NCI-H446 (cell line): ENCODE measurements around the gene MAP6.

Source experiments
- DNase-seq, 2 experiments: peaks; one replicate each; lab custom pipeline; 2025; lab: John Stamatoyannopoulos, UW

Gene MAP6

DNA sequence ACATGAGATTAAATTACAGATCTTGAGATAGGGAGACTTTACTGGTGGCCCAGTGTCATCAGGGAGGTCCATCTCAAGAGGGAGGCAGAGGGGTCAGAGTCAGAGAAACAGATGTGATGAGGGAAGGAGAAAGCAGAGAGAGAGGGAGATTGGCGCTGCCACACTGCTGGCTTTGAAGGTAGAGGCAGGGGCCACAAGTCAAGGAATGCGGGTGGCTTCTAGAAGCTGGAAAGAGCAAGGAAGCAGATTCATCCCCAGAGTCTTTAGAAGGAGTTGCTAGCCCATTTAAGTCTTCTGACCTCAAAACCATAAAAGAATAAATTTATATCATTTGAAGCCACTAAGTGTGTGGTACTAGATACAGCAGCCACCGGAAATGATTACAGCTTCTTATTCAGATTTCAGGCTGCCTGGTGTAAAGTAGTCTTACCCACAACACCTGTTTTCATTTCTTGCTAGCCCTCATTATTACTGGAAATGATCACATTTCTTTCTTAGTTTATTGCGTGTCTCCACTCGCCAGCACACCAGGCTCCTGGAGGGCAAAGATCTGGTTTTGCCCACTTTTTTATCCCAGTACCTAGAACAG is 119.4 kb downstream of the MAP6 start:
- no peak for DNase-seq

DNA sequence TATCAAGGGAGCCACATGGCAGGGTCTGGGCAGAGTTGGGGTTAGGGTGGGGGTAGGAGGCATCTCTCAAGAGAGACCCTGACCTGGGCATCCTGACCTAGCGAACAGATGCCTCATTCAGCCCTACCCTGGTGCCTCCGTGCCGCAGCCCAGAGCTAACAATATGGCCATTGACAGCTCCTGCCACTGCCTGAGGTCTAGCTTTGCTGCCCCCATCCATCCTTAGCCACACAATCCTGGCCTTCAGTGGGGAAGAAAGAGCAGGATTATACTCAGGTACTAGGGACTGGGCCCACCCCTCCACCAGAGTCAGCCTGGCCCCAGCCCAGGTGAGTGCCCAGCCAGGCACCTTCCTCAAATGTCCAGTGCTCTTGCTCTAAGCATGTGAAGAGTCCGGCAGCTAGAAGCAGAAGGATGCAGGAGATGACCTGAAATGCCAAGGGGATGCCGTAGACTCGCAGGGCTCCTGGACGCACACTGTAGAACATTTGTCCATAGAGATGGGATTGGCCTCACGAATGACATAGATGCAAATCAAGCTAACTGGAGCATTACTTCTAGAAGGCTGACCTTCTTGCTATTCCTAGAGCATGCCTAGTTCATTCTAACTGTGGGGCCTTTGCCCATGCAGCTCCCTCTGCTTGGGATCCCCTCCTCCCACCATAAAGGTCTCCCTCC is 120.1 kb downstream of the MAP6 start:
- DNase-seq = no peak

DNA sequence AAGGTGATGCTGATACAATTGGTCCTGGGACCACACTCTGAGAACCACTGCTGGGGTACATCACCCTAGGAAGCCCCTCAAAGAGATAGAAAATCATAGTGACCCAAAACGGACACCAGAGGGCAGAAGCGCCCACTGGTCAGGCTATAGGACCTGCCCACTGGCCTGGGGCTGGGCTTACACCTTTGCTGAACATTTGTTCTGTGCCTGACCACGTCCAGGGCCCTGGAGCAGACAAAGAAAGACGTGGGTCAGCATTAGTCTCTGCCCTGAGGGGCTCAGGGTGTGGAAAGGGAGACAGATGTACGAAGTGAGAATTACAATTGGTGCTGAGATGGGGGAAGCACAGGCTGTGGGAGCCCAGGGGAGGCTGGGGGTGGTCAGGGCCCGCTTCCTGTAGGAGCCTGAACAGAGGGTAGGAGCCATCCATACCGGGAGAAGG is 121.2 kb downstream of the MAP6 start:
- DNase-seq = peak; percentile 37 to 71

DNA sequence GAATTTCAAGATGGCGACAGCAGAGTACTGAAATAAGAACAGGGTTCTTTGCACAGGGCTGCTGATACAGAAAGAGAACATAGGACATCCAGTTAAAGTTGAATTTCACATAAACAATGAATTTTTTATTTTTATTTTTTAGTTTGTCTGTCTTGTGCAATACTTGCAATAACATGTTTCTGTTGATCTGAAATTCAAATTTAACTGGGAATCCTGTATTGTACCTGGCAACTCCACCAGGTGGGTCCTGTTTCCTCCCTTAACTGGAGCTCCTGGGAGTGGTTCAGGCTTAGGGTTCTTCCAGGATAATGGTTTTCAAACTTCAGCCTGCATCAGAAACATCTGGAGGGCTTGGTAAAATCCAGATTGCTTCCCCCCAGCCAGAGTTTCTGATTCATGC is 121.7 kb downstream of the MAP6 start:
- no peak for DNase-seq

DNA sequence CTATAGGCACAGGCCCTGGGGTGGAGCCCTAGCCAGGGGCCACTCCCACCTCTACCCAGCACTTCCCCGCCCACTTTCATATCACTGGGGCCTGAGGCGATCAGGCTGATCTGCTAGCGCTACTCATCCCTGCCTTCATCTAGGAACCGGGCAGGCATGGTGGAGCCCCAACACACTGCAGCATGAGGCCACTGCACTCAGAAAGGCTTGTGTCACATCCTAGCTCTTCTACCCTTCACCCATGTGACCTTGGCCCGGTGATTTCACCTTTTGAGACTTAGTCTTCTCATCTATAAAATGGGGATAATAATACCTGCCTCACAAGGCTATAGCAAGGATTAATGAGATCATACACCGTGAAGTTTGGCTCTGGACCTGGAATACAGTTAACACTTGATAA is 125.0 kb downstream of the MAP6 start:
- no peak for DNase-seq

DNA sequence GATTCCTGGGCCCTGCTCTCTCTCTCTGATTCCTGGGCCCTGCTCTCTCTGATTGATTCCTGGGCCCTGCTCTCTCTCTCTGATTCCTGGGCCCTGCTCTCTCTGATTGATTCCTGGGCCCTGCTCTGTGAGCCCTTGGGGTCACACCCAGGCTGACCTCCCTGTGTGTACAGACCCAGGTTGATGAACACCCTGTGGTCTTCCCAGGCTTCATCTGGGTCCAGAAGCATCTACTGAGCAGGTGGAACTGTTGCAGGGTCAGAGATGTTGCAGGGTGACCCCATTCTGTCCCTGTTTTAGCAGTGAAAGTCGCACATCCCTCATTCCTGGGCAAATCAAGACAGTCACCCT is 126.8 kb downstream of the MAP6 start:
- DNase-seq = no peak

DNA sequence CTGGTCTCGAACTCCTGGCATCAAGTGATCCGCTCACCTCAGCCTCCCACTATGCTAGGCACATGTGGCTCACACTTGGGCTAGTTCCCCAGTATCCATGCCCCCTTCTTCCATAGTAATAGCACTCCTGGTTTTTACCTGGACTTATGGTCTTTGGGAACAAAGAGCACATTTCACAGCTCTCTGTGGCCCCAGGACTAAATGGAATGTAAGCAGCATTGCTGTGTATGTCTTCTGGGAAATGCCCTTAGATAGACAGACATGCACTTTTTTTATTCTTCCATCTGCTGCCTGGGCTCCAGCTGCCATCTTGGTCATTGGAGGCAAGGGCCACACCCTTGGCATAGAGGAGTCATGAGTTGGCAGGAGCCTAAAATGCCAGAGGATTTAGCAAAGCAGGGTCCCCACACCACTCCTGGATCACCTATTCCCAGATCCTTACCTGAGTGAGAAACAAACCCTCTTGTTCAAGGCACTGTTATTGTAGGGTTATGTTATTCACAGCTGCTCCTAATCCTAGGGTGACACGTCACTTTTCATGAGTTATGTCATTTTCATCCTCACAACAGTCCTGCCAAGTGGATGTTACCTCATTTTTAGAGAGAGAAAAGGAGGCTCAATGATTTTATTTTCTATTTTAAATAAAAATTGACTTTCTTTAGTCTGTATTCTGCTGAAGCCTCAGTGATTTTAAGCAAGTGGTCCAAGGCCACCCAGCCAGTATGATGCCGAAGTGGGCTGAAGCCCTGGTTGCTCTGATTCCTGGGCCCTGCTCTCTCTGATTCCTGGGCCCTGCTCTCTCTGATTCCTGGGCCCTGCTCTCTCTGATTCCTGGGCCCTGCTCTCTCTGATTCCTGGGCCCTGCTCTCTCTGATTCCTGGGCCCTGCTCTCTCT is 127.4 kb downstream of the MAP6 start:
- no peak for DNase-seq

DNA sequence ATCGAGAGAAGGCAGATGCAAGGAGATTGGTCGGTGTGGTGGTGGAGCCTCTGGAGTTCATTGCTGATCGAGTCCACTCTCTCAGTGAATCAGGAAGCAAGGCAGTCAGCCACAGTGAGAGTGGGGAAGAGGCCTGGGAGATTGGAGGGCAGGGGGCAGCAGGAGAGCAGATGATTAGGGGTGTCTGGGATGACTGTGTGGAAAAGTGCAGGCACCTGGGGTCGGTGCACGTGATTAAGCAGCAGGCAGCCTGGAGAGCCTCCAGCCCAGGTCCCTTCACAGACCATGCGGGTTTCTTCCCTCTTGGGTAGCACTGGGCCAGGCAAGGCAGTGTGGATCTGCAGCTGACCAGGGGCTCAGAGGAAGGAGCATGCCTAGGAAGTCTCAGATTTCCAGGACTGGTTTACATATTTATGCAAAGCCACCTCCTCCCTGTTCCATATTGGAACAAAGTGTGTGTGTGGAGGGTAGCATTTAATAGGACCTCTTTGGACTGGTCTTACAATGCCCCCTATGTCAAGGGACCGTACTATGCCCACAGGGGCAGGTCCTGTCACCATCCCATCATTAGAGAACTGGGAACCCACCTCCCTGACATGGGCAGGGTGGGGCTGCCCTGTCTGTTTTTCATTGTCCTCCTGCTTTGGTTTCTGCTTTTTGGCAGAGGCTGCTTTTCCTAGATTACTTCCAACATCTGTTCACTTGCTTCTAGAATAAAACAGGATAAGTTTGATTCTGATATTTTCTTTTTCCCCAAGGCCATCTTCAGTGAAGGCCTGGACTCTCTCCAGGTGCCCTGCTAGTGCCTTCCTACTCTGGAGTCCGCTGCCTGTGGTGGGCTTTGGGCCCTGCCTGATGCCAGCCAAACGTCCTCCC is 129.1 kb downstream of the MAP6 start:
- DNase-seq = peak in 1 of 2 experiments; percentile 61

DNA sequence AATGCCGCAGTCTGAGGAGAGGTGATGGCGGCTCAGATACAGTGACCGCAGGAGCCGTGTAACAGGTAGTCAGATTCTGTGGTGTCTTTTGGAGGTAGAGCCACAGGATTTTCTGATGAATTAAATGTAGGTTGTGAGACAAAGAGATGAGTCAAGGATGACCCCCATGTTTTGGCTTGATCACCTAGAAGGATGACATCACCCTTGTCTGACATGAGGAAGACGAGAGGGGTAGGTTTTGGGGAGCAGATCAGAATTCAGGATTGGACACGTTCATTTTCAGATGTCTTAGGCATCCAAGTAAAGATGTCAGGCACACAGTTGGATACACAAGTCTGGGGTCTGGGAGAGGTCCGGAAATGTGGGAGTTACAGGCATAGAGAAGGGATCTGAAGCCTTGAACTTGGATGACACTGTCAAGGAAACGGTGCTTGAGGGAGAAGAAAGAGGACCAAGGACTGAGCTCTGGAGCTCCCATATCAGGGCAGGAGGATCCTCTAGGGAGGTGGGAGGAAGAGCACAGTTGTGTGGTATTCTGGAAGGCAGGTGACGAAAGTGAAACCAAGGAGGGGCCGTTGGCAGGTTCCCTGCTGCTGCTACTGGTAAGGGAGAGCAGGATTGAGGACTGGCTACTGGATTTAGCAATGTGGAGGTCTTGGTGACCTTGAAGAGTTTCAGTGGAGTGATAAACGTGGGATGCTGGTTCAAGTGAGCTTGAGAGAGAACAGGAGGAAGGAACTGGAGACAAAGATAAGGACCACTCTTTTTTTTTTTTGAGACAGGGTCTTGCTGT is 130.5 kb downstream of the MAP6 start:
- DNase-seq = no peak

DNA sequence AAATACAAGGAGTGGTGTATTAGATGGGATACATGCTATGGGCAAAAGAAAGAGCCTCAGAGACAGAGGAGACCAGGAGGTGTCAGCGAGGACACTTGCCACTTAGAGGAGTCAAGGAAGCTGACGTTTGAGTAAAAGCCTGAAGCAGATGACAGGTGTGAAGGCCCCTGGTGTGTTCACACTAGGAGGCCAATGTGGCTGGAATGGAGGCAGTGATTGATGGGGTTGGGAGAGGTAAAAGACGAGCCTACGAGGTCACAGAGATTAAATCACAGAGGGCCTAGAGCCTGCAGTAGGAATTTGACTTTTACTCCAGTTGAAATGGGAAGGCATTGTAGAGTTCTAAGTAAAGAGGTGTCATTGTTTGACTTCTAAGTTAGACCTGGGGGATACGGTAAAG is 131.1 kb downstream of the MAP6 start:
- no peak for DNase-seq
